ENCODE data around the gene DSG3.
"Not testable (repeated sequence)": the region's sequence is repeated elsewhere in the genome, so short reads cannot be mapped to it uniquely, and the experiment has no call there.

DSG3 gene

GRCh38 chr18:31506024-31506742, 58.6 kb downstream of the DSG3 start:
- H3K4me1 Mint-ChIP-seq = no peaks in the 10 kb centered on the region
- no peaks in the 10 kb centered on the region for H3K36me3 Mint-ChIP-seq
- CTCF ChIA-PET = no interaction called here
- peaks cover 8% of the 10 kb centered on the region for H3K27me3 Mint-ChIP-seq
- DNase-seq = no peak
- H3K4me3 Mint-ChIP-seq = no peak overlapping the region
- H3K9me3 Mint-ChIP-seq = no peaks in the 10 kb centered on the region
- H3K27ac Mint-ChIP-seq = no peak overlapping the region

- CTCF ChIA-PET, H3K36me3 Mint-ChIP-seq, H3K9me3 Mint-ChIP-seq, H3K4me3 Mint-ChIP-seq, H3K4me1 Mint-ChIP-seq, H3K27me3 Mint-ChIP-seq, H3K27ac Mint-ChIP-seq, DNase-seq: not testable (repeated sequence)
These were observed 59.6 kb downstream of the DSG3 start for GRCh38 chr18:31507124-31507523.

GRCh38 chr18:31508781-31509180, 61.2 kb downstream of the DSG3 start:
- Mint-ChIP-seq H3K36me3 (no peaks in the 10 kb centered on the region), H3K27me3 (no peaks in the 10 kb centered on the region), H3K4me1 (no peaks in the 10 kb centered on the region), H3K9me3 (no peaks in the 10 kb centered on the region), H3K4me3 (no peak overlapping the region), H3K27ac (no peak overlapping the region)
- CTCF ChIA-PET = no interaction called here
- no peak for DNase-seq

- DNase-seq = no peak
- Mint-ChIP-seq H3K4me3 (no peak overlapping the region), H3K27me3 (no peaks in the 10 kb centered on the region), H3K9me3 (no peaks in the 10 kb centered on the region), H3K36me3 (no peaks in the 10 kb centered on the region), H3K4me1 (no peaks in the 10 kb centered on the region), H3K27ac (no peak overlapping the region)
- CTCF ChIA-PET = interaction anchor here (1.1 kb wide), 1 partner anchor 30 kb away, joined by 3 read pairs; no protein-coding TSS in a partner anchor
These were observed 62.0 kb downstream of the DSG3 start for GRCh38 chr18:31509571-31509970.

- CTCF ChIA-PET = interaction anchor here (1.1 kb wide), 1 partner anchor 30 kb away, joined by 3 read pairs; no protein-coding TSS in a partner anchor
- Mint-ChIP-seq H3K27ac (no peak overlapping the region), H3K36me3 (no peaks in the 10 kb centered on the region), H3K4me3 (no peak overlapping the region), H3K4me1 (no peaks in the 10 kb centered on the region), H3K9me3 (no peaks in the 10 kb centered on the region), H3K27me3 (no peaks in the 10 kb centered on the region)
- DNase-seq = no peak
These were observed 62.8 kb downstream of the DSG3 start for GRCh38 chr18:31510319-31510718.

GRCh38 chr18:31511098-31511497, 63.6 kb downstream of the DSG3 start:
- Mint-ChIP-seq H3K27ac (no peak overlapping the region), H3K27me3 (no peaks in the 10 kb centered on the region), H3K4me1 (no peaks in the 10 kb centered on the region), H3K9me3 (no peaks in the 10 kb centered on the region), H3K4me3 (no peak overlapping the region), H3K36me3 (no peaks in the 10 kb centered on the region)
- no peak for DNase-seq
- CTCF ChIA-PET = no interaction called here

GRCh38 chr18:31512203-31512764, 64.7 kb downstream of the DSG3 start:
- Mint-ChIP-seq H3K4me3 (no peak overlapping the region), H3K27me3 (no peaks in the 10 kb centered on the region), H3K27ac (no peak overlapping the region), H3K9me3 (no peaks in the 10 kb centered on the region), H3K36me3 (no peaks in the 10 kb centered on the region), H3K4me1 (no peaks in the 10 kb centered on the region)
- no peak for DNase-seq
- CTCF ChIA-PET = no interaction called here

GRCh38 chr18:31513189-31513935, 65.8 kb downstream of the DSG3 start:
- no peak for DNase-seq
- H3K36me3 Mint-ChIP-seq = no peaks in the 10 kb centered on the region
- no peaks in the 10 kb centered on the region for H3K4me1 Mint-ChIP-seq
- no peak overlapping the region for H3K27ac Mint-ChIP-seq
- CTCF ChIA-PET = no interaction called here
- no peaks in the 10 kb centered on the region for H3K27me3 Mint-ChIP-seq
- H3K4me3 Mint-ChIP-seq = no peak overlapping the region
- no peaks in the 10 kb centered on the region for H3K9me3 Mint-ChIP-seq

- H3K4me1 Mint-ChIP-seq = no peaks in the 10 kb centered on the region
- no peak for DNase-seq
- H3K27me3 Mint-ChIP-seq = no peaks in the 10 kb centered on the region
- CTCF ChIA-PET = no interaction called here
- H3K36me3 Mint-ChIP-seq = no peaks in the 10 kb centered on the region
- no peaks in the 10 kb centered on the region for H3K9me3 Mint-ChIP-seq
- no peak overlapping the region for H3K4me3 Mint-ChIP-seq
- H3K27ac Mint-ChIP-seq = no peak overlapping the region
These were observed 68.9 kb downstream of the DSG3 start for GRCh38 chr18:31516437-31516836.

GRCh38 chr18:31526374-31526773, 78.8 kb downstream of the DSG3 start:
- no peaks in the 10 kb centered on the region for H3K4me1 Mint-ChIP-seq
- no peaks in the 10 kb centered on the region for H3K9me3 Mint-ChIP-seq
- no peak overlapping the region for H3K4me3 Mint-ChIP-seq
- CTCF ChIA-PET = no interaction called here
- H3K27ac Mint-ChIP-seq = no peak overlapping the region
- no peak for DNase-seq
- no peaks in the 10 kb centered on the region for H3K36me3 Mint-ChIP-seq
- peaks cover 4% of the 10 kb centered on the region for H3K27me3 Mint-ChIP-seq

All from activated naive CD4-positive, alpha-beta T cell treated with anti-CD3 and anti-CD28 coated beads, Interleukin-2, amount 10 ng/mL, durations not matched to agents 7 days and 5 days (primary cell).